Fibroblast of the conjunctiva (primary cell): ENCODE measurements around the gene ZNF346.
"Not testable (repeated sequence)": the region's sequence is repeated elsewhere in the genome, so short reads cannot be mapped to it uniquely, and the experiment has no call there.

Experiments
- DNase-seq: peaks from one replicate; pipeline ENCODE4 v3.0.0-alpha.2; 2010; ENCODE audit warnings: low read depth

Gene ZNF346, protein sequence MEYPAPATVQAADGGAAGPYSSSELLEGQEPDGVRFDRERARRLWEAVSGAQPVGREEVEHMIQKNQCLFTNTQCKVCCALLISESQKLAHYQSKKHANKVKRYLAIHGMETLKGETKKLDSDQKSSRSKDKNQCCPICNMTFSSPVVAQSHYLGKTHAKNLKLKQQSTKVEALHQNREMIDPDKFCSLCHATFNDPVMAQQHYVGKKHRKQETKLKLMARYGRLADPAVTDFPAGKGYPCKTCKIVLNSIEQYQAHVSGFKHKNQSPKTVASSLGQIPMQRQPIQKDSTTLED

DNA sequence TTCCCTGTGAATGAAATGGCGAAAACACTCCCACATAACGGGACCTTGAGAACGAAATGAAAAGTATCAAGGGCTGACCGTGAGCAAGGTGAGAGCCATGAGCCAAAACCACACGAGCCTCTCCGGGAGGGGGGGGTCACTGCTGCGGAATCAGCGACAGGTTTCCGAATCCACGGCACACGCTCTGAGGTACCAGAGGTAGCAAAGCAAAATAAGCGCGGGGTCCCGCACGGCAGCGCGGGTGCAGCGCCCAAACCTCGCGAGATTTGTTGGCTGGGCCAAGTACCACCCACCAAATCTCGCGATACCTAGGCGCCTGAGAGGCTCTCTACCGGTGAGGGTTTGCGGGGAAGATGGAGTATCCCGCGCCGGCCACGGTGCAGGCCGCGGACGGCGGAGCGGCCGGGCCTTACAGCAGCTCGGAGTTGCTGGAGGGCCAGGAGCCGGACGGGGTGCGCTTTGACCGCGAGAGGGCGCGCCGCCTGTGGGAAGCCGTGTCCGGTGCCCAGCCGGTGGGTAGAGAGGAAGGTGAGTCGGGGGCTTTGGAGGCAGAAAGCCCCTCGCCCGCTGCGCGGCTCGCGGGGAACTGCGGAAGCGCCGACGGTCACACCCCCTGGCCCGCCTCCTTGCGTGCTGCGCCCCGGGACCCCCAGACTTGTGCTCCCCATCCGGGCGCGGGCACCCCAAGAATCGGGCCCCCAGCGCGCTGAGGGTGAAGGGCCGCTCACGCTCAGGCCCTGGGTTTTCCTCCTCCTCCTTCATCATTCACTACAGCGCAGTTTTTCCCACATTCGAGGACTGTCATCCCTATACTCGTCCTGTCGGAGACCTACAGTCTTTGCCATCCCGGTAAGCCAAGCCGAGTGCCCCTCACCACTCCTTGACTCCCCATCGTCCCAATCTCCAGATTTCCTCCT is at the start of gene ZNF346:
ZNF346 (plus strand) TSS at position 311 of the 917 bp plus-strand sequence; CDS start at position 354, 43 bp downstream.
- peak; percentile 84 for DNase-seq

DNA sequence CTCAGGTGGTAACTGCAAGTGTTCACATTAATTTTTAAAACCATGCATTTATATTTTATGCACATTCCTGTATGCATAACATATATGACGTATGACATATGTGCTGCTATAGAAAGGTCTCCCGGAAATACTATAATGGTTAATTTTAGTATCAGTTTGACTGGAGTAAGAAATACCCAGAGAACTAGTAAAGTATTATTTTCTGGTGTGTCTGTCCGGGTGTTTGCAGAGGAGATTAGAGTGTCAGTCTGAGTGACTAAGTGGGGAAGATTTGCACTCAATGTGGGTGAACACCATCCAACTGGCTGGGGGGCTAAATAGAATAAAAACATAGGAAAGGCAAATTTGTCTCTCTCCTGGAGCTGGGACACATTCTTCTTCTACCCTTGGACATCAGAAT is 42.8 kb upstream of the ZNF346 start:
- DNase-seq = no peak

DNA sequence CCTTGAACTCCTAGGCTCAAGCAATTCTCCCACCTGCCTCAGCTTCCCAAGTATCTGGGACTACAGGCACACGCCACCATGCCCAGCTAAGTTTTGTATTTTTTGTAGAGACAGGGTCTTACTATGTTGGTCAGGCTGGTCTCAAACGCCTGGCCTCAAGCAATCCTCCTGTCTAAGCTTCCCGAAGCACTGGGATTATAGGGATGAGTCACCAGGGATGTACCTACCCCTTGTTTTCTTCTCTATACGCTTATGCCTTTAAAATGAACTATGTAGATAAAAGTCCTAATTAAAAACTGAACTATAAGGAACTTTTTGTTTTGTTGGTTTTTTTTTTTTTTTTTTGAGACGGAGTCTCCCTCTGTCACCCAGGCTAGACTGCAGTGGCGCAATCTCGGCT is 41.7 kb upstream of the ZNF346 start:
- DNase-seq = no peak

DNA sequence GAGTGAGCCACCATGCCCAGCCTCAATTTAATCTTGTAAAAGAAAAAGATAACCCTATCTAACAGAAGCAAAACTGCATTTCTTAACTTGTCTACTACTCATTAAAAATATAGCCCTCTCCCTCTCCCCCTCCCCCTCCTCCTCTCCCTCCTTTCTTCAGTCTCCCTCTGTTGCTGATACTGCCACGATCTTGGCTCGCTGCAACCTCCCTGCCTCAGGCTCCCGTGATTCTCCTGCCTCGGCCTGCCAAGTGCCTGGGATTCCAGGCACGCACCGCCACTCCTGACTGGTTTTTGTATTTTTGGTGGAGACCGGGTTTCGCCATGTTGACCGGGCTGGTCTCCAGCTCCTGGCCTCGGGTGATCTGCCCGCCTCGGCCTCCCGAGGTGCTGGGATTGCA is 39.4 kb upstream of the ZNF346 start:
- not testable (repeated sequence) for DNase-seq

DNA sequence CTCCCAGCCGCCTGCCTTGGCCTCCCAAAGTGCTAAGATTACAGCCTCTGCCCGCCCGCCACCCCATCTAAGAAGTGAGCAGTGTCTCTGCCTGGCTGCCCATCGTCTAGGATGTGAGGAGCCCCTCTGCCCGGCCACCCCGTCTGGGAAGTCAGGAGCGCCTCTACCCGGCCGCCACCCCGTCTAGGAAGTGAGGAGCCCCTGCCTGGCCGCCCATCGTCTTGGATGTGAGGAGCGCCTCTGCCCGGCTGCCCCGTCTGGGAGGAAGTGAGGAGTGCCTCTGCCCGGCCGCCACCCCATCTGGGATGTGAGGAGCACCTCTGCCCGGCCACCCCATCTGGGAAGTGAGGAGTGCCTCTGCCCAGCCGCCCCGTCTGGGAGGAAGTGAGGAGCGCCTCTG is 38.9 kb upstream of the ZNF346 start:
- DNase-seq = not testable (repeated sequence)

DNA sequence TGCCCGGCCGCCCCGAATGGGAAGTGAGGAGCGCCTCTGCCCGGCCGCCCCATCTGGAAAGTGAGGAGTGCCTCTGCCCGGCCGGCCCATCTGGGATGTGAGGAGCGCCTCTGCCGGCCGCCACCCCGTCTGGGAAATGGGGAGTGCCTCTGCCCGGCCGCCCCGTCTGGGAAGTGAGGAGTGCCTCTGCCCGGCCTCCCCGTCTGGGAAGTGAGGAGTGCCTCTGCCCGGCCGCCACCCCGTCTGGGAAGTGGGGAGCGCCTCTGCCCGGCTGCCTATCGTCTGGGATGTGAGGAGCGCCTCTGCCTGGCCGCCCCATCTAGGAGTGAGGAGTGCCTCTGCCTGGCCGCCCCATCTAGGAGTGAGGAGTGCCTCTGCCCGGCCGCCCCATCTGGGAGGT is 38.3 kb upstream of the ZNF346 start:
- not testable (repeated sequence) for DNase-seq

DNA sequence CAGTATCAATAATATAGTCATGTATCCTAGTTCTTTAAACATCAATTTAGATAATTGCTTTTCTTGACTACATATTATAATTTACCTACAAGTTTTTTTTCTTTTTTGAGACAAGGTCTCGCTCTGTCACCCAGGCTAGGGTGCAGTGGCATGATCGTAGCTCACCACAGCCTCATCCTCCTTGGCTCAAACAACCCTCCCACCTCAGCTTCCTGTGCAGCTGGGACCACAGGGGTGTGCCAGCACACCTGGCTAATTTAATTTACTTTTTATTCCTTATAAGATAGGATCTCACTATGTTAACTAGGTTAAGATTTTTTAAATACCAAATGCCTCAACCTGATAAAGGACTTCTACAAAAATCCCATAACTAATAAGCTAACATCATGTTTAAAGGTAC is 37.0 kb upstream of the ZNF346 start:
- no peak for DNase-seq

DNA sequence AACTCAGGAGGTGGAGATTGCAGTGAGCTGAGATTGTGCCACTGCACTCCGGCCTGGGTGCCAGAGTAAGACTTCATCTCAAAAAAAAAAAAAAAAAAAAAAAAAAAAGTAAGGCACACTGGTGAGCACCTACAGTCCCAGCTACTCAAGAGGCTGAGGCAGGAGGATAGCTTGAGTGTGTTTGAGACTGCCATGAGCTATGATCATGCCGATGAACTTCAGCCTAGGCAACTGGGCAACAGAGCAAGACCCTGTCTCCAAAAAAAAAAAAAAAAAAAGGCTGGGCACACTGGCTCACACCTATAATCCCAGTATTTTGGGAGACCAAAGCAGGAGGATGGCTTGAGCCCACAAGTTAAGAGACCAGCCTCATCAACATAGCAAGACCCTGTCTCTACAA is 36.2 kb upstream of the ZNF346 start:
- no peak for DNase-seq

DNA sequence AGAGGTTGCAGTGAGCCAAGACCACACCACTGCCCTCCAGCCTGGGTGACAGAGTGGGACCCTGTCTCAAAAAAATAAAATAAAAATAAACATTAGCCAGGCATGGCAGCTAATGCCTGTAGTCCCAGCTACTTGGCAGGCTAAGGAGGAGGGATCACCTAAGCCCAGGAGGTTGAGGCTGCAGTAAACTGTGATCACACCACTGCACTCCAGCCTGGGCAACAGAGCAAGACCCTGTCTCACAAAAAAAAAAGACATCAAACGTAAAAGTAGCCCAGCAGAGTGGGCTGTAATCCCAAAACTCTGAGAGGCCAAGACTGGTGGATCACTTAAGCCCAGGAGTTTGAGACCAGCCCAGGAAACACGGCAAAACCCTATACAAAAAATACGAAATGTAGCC is 34.9 kb upstream of the ZNF346 start:
- DNase-seq = no peak

DNA sequence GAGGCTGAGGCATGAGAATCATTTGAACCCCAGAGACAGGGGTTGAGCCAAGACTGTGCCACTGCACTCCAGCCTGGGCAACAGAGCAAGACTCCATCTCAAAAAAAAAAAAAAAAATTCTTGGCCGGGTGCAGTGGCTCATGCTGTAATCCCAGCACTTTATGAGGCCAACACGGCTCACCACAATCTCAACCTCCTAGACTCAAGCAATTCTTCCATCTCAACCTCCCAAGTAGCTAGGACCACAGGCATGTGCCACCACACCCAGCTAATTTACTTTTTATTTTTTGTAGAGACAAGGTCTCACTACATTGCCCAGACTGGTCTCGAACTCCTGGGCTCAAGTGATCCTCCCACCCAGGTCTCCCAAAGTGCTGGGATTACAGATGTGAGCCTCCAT is 29.4 kb upstream of the ZNF346 start:
- not testable (repeated sequence) for DNase-seq

DNA sequence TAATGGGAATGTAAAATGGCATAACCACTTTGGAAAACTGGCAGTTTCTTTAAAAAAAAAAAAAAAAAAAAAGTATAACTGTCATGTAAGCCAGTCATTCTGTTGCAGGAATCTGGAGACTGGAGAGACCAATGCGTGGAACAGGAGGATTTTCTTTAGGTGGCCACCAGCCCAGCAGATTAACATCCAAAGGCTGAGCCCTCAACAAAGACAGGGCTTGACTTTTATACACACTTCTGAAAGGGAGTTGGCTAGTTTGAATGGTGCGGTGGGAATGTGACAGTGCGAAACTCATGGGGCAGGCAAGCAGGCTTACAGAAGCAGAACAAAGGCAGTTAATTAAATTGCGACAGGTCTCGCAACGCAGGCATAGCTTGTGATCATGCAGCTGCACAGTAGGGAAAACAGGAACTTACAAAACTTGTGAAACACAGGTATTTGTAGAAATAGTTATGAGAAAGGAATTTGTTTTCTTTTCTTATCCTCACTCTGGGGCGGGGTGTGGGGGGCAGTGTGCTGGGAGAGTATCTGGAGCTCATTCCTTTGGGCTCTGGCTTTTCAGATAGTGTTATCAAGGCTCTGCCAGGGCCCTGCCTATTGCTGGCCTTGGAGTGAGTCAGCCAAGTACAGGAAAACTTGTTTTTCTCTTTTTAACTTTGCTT is 27.9 kb upstream of the ZNF346 start:
- no peak for DNase-seq

DNA sequence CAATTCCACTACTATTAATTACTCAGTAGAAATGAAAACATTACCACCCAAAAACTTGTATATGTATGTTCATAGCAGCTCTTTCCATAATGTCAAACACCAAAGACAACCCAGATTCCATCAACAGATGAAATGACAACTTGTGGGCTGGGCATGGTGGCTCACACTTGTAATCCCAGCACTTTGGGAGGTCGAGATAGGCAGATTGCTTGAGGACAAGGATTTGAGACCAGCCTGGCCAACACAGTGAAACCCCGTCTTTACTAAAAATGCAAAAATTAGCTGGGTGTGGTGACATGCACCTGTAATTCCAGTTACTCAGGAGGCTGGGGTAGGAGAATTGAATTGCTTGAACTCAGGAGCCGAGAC is 27.4 kb upstream of the ZNF346 start:
- DNase-seq = no peak

DNA sequence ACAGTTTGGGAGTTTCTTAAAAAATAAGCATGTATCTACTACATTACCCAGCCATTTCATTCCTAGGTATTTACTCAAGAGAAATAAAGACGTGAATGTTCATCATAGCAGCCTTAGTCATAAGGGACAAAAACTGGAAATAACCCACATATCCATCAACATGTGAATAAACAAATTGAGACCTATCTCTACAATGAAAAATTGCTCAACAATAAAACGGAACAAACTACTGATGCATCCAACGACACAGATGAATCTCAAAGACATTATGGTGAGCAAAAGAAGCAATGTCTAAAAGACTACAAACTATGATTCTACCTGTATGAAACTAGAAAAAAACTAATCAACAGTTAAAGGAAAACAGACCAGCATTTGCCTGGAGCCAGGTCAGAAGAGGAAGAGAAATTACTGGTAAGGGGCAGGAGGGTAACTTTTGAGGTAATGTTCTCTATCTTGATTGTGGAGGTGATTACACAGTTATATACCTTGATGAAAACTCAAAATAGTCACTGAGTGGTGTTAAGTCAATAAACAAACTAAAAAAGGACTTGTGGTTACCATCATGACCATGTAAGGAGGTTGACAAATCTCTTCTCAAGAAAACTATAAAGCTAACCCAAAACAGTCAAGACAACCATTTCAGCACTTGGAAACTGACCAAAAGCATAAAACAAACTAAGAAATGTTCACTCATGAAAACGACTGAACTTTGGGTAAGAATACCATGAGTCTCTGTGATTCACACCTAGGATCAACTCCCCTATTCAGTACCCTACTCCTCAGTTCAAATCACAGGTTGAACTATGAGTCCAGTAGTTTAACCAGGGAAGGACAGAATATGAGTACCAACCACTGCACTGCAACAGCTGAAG is 26.4 kb upstream of the ZNF346 start:
- no peak for DNase-seq

DNA sequence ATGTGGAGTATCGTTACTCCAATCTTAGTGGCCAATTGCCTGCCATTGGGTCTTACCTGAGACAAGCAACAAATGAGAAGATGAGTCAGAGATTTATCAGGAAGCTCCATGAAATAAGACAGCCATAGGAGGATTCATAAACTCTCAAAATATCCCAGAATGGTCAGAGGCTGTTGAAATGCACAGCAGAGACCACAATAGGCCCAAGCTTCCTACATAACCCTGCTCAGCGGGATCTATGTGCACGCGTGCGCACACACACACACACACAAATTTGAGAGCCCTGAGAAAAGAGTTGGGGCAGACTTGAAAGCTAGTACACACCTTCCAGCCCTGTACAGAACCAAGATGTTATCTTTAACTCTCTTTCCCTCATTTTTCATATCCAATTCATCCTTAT is 25.7 kb upstream of the ZNF346 start:
- DNase-seq = no peak

DNA sequence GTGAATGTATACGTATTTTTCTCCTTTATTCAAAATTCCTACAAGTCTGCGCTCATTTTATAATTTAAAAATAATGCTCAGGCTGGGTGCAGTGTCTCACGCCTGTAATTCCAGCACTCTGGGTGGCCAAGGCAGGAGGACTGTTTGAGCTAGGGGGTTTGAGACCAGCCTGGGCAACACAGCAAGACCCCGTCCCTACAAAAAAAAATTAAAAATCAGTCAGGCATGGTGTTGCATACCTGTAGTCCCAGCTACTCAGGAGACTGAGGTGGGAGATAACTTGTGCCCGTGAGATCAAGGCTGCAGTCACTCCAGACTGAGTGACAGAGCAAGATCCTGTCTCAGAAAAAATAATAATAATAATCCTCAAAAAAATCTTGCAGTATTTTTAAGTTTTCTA is 23.7 kb upstream of the ZNF346 start:
- no peak for DNase-seq

DNA sequence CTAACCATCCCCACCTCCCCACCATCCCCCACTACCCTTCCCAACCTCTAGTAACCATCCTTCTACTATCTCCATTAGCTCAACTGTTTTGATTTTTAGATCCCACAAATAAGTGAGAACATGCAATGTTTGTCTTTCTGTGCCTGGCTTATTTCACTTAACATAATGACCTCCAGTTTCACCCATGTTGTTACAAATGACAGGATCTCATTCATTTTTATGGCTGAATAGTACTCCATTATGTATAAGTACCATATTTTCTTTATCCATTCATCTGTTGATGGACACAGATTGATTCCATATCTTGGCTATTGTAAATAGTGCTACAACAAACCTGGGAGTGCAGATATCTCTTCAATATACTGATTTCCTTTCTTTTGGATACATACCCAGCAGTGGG is 23.0 kb upstream of the ZNF346 start:
- DNase-seq = not testable (repeated sequence)

DNA sequence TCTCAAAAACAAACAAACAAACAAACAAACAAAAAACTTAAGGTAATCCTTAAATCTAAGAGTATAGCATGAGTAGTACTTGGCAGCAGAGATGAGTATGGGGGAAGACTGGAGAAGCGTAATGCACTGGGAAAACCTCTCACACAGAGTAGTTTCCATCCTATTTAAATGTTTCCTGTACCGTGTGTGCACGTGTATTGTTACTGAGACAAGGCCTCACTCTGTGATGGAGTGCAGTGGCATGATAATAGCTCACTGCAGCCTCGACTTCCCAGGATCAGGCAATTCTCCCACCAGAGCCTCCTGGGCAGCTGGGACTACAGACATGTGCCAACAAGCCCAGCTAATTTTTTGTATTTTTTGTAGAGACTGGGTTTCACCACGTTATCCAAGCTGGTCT is 18.8 kb upstream of the ZNF346 start:
- DNase-seq = no peak

DNA sequence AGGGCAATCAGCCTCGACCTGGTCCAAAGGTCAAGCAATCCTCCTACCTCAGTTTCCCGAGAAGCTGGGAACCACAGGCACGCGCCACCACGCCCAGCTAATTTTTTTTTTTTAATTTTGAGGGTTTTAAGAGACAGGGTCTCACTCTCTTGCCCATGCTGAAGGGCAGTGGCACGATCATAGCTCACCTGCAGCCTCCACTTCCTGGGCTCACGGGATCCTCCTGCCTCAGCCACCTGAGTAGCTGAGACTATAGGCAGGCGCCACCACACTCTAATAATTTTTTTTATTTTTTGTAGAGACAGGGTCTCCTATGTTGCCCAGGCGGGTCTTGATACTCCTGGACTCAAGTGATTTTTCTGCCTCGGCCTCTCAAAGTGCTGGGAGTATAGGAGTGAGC is 17.5 kb upstream of the ZNF346 start:
- DNase-seq = no peak

DNA sequence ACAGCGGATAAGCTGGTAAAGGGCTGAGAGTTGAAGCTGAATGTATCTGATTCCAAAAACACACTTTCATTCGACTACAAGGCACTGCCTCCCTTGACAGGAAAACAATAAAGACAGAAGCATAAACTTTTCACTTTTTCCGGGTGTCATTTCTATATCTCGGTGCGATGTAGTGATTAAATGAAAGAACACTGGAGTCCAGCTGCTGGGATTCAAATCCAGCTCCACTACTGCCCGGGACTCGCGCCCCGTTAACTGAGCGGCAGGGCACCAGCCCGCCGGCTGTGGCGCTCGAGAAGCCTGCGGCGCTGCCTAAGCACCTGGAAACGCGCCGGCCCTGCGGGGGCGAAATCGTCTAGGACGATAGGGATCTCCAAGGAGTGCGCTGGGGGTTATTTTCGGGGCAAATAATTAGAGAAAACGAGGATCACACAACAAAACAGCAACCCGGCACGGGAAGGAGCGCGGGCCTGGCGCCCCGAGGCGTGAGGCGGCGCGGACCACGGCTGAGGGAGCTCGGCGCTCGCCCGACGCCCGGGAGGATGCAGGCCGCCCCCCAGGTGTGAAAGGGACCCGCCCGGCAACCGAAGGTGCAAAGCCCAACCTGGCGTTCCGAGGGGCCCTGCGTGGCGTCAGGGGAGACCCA is 16.8 kb upstream of the ZNF346 start:
- DNase-seq = peak; percentile 45

DNA sequence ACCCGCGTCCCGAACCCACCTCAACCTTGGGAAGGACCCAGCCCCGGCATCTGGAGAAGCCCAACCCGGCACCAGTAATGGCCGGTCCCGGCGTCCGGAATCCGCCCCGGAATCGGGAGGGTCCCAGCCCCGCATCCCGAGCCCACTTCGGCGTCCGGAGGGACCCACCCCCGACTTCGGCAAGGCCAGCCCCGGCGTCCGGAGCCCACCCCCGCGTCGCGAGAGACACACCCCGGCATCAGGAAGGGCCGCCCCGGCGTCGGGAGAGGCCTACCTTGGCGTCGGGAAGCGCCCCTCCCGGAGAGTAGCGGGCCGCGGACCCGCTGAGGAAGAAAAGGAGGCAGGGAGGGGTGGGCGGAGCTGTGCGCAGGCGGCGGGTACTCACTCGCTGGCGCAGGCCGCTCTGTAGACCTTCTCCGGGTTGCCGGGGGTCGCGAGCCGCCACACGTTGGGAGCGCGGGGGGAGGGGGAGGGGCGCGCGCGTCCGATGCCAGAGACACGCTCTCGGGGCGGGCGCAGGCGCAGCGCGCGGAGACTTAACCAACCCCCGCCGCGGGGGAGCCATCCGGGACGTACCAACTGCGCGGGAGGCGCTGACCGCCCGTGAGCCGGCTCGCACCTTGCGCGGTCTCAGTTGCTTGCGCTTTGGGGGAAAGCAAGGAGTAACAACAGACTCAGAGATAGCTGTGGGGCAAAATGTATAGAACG is 16.1 kb upstream of the ZNF346 start, which contains the start of gene UIMC1:
UIMC1 (minus strand) TSS at position 515 of the 708 bp plus-strand sequence. CDS start 24,164 bp downstream, outside the sequence.
- DNase-seq = peak; percentile 70

DNA sequence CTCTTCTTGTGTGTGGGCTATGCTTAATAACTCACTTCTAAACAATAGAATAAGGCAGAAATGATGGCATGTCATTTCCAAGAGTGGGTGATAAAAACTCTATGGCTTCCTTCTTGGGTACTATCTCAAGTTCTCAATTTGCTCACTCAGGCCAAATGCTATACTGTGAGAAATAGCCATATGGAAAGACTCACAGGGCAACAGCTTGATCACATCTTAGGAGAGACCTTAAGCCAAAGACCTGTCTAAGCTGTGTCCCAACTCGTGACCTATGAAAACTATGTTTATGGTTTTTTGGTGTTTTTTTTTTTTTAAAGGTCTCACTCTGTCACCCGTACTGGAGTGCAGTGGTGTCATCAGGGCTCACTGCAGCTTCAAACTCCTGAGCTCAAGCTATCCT is 13.8 kb upstream of the ZNF346 start:
- no peak for DNase-seq
